T follicular helper cell (primary cell): ENCODE measurements around the gene SYTL1.

Experiments
- DNase-seq: peaks from one replicate; pipeline ENCODE4 v3.0.0-alpha.2; 2020; ENCODE audit warnings: low read depth

Gene SYTL1

GRCh38 chr1:27403065-27403726 lies 61.4 kb downstream of the SYTL1 start:
- DNase-seq, result no peak
